GM21381 (cell line): ENCODE data around the gene DNAH7.

Source experiments
- ATAC-seq: cut with Tn5 transposase; IDR thresholded peaks from one replicate; pipeline ENCODE4 v1.9.1; 2021; ENCODE audit warnings: mild to moderate bottlenecking, moderate library complexity; ENCODE audit not compliant: unreplicated experiment

Gene DNAH7

DNA sequence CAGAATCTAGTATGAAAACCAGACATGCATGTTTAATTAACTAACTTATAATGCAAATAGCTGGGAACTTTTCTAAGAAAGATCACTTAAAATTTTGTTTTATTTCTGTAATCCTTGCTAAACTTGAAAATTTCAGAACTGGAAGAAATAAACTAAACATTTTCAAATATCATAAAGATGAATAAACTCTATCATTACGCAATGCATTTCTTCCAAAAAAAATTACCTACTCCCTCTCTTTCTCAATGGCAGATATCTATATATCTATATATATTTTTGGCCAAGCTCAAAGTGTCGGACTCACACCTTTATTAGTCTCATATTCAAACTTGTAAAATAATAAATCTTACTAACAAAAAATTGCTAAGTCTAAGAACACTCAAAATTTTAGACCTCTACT is 253.6 kb downstream of the DNAH7 start:
- ATAC-seq, result no peak

DNA sequence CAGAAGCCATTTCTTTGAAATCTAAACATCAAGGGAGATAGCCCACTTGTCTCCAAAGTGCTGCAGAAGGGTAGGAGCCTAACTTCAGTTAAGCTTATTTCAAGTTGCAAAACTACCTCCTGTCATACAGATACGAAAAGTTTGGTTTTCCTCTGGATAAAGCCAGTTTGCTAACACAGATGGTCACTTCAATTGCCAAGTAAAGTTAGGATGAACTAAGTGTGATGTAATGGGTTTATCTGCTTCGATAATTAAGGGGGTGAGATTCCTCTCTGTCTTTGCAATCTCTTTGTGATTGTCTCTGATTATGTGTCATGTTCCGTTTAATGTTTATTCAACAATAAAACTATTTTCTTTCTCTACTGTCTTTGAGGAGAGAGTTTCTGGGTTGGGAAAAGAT is 255.2 kb downstream of the DNAH7 start:
- no peak for ATAC-seq

DNA sequence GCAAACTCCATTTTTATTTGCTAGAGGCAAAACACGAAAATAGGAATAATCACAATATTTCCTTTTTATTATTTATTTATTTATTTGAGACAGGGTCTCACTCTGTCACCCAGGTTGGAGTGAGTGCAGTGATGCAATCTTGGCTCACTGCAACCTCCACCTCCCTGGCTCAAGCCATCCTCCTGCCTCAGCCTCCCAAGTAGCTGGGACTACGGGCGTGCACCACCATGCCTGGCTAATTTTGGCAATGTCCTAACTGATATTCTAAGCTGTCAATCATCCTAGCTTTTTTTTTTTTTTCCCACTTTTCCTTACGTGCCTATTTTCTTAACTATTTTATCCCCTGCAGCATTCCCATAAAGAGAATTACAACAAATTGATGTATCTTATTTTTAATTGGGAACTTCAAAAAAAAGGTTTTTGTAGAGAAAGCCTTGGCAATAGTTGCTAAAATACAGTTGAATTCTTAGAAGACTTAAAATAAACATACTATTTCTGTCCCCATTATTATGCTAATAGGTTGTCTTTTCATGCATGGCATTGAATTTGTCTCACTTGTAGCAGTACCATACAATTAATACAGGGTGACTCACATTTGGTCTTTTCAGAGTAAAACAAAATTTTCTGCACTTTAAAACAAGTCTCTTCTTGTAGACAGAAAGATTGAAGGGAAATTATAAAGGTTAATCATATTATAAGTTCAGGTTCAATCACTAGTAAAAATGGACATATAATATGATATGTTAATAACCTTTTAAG is 258.1 kb downstream of the DNAH7 start:
- no peak for ATAC-seq

DNA sequence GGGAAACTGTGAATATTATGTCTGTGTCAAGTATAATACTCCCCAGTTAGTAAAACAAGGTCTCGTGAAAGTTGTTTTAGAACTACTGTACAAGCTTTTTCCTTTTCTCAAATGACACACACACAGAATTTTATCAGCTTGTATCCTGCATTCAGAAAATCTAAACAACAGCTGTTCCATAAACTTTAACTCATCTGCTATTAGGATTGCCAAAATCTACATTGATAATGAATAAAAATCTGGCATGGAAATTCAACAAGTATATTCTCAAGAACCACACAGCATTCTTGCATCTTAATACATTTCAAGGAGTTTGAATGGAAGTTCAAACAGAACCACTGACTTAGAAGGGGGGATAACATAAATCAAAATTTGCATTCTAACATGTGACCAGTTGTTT is 260.4 kb downstream of the DNAH7 start:
- ATAC-seq, result no peak

DNA sequence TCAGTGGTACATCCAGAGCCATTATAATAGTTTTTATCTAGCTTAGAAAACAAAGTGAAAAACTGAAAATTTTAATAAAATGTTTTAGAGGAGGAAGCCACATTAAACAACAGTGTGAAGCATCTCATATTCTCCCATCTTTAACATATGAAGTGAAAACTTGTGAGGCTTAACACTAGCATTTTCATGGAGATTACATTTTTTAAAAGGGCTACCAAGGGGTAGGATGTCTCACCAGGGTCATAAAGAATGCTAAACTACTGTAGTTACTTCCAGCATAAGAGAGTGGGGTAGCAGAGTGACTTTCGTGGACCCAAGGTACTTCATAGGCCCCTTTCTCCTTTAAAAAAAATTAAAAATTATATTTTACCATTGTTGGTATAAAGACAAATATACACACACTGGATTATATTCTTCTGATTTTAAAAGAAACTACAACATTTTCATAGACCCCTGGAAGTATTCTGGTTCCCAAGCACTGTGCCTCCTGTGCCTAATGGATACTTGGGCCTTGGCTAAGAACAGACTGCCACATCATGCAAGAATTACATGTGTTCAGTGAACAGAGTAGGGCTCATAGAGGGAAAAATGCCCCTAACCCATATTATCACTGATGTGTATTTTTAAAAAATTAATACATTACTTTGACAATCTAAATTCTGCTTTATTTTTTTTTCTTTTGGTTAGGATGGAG is 263.2 kb downstream of the DNAH7 start:
- no peak for ATAC-seq

DNA sequence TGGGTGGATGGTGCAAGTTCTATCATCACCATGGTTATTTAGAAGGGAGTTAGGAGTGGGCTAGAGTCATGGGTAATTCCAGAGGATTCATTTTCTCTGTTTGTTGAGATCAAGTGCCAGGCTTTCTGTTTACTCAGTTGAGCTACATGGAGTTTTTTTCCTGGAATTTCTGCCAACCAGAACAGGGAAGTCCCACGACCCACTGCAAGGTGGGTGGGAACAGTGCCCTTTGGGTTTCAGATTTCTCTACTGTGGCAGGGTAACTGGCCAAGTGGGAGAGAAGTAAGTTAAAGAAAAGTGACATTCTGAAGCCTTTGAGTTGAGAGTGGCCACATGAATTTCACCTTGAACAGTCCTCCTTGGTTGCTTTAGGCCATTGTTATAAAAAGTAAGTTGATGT is 272.8 kb downstream of the DNAH7 start:
- no peak for ATAC-seq

DNA sequence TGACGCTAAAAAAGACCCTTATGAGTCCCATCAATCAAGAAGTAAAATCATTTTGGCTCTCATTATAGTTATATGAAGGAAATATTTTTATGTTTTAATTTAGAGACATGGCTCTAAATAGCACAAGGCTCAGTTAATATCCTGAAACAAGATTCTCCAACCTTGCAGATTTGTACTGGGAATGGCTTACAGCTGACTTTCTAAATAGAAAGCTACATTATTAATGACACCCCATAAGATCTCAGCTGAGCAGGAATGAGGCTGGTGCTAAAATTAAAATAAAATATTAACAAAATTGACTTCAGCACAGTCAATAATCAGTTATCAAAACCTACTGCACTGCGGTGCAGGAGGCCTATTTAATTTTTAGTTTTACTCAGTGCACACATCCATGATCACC is 274.8 kb downstream of the DNAH7 start:
- ATAC-seq, result no peak

DNA sequence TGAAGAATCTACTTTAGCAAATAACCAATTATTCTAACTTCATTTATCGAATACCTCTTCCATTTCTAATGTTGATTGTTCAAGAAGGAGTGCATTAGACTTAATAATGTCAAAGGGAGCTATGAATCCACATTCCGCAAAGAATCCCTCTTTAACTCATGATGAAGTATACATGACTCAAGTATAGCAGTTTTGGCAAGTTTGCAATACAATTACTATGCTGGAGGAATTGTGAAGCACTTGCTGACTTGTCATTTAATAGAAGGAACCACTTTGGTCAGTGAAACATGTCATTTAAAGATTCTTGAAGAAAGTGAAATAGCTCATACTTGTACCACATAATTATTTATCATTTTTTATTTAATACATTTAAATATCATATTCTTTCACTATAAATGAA is 286.5 kb downstream of the DNAH7 start:
- no peak for ATAC-seq

DNA sequence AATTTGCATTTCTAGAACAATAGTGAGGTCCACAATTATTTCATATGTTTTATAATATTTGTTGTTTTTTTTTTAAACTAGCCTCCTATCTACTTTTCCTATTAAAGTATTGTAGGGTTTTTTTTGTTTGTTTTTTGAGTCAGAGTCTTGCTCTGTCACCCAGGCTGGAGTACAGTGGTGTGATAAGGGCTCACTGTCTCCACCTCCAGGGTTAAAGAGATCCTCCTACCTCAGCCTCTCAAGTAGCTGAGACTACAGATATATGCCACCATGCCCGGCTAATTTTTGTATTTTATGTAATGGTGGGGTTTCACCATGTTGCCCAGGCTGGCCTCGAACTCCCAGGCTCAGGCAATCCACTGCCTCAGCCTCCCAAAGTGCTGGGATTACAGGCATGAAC is 289.1 kb downstream of the DNAH7 start:
- ATAC-seq, result no peak

DNA sequence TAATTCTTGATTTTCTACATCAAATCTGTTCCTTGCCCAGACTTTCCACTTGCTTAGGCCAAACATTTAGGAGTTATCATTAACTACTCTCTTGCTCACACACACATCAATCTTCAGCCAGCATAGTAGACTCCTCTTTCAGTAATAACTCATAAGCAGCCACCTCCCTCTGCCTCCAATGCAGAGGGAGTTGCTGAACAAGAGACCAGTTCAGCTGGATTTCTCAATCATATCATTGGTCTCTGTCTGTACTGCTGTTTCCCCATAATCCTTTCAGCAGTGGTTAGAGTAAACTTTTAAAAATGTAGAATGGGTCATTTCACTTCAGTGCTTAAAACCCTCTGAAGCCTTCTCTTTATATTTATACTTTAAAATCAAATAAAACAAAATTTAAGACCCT is 298.7 kb downstream of the DNAH7 start:
- ATAC-seq, result no peak

DNA sequence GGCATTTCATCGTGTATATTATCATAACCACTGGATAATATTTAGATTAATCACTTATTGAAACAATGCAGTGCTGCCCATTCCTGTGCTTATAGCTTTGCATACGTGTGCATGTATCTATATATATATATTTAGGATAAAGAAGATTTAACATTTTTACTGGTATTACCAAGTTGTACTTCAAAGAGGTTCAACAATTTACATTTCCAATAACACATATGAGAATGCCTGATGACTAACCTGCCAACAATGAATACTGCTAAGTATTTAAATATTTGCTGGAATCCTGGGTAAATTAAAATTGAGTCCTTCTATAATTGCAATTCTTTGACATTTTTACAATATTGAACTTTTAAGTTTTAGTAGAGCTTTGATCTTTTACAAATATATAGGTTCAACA is 300.2 kb downstream of the DNAH7 start:
- ATAC-seq, result no peak

DNA sequence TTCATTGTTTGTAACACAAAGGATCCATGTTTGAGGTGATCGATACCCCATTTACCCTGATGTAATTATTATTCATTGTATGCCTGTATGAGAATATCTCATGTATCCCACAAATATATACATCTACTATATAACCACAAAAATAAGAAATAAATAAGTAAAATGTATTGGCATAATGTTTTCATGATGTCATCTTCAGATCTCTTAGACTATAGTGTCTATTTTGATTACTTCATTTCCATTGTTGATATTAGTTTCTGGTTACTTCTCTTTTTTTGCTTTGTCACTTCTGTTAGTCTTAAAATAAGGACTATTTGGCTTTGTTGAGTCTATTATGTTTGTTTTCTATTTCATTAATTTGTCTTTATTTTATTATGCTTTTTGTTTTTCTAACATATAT is 301.9 kb downstream of the DNAH7 start:
- ATAC-seq, result no peak

DNA sequence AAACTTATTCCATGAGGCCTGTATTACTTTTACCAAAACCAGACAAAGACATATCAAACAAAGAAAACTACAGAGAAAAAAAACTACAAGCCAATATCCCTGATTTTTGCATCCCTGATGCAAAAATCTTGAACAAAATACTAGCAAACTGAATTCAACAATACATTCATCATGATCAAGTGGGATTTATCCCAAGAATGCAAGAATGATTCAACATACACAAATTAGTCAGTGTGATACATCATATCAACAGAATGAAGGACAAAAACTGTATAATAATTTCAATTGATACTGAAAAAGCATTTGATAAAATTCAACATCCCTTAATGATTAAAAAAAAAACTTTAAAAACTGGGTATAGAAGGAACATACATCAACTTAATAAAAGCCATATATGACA is 304.8 kb downstream of the DNAH7 start:
- ATAC-seq, result no peak

DNA sequence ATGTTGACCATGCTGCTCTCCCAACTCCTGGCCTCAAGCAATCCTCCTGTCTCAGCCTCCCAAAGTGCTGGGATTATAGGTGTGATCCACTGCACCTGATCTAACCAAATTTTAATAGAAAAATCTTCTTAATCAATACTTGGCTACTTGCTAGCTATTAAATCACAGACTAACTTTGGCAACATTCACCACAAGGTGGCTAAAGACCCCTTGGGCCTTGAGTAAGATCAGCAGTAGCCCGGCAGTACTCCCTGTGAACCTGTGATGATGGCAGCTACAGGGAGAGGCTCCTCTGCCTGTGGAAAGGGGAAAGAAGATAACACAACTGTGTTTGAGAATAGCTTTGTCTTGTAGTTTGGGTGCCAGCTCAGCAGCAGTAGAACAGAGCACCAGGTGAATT is 308.8 kb downstream of the DNAH7 start:
- no peak for ATAC-seq

DNA sequence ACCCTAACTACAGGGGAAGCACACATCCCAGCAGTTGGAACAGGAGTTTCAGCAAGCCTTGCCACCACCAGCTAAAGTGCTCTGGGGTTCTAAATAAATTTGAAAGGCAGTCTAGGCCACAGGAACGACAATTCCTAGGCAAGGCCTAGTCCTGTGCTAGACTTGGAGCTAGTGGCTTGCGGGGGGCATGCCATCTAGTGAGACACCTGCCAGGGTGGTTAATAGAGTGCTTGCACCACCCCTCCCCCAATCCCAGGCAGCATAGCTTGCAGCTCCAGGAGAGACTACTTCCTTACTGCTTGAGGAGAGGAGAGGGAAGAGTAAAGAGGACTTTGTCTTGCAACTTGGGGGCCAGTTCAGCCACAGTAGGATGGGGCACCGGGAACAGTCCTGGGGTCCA is 309.8 kb downstream of the DNAH7 start:
- no peak for ATAC-seq

DNA sequence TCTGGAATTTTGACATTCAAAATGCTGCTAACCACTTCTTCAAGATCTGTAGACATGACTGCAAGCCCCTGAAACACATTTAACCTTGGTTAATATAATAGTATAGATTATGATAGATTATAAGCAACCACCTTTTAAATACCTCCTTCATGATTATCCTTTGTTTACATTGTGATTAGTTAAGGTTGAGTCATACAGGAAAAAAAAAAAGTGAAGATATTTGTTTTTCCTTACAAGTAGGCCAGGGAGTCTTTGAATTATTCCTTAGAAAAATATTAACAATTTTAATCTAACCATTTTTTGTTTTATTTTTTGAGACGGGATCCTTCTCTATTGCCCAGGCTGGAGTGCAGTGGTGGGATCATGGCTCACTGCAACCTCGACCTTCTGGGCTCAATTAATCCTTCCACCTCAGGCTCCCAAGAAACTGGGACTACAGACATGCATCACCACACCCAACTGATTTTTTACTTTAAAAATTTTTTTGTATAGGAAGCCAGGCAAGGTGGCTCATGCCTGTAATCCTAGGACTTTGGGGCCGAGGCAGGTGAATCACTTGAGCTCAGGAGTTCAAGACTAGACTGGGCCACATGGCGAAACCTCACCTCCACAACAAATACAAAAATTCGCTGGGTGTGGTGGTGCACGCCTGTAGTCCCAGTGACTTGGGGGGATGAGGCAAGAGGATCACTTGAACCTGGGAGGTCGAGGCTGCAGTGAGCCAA is 312.3 kb downstream of the DNAH7 start:
- no peak for ATAC-seq

DNA sequence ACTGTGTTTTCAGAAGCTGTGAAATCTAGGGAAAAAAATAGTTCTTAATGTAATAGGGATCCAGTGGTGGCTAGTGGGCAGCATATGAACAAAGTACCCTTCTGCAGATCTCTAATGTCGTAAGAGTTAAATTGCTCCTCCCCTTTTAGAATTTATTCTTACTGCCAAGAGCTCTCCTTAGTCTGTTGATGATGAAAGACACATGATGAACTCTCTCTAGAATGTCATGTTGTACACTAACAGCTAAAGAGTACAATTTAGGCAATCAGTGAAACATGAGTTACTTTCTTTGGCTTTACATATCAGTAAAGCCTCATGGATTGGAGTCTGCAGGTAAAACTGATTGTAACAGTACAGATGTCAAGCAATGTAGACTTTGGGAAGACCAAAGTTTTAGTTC is 327.4 kb downstream of the DNAH7 start:
- no peak for ATAC-seq

DNA sequence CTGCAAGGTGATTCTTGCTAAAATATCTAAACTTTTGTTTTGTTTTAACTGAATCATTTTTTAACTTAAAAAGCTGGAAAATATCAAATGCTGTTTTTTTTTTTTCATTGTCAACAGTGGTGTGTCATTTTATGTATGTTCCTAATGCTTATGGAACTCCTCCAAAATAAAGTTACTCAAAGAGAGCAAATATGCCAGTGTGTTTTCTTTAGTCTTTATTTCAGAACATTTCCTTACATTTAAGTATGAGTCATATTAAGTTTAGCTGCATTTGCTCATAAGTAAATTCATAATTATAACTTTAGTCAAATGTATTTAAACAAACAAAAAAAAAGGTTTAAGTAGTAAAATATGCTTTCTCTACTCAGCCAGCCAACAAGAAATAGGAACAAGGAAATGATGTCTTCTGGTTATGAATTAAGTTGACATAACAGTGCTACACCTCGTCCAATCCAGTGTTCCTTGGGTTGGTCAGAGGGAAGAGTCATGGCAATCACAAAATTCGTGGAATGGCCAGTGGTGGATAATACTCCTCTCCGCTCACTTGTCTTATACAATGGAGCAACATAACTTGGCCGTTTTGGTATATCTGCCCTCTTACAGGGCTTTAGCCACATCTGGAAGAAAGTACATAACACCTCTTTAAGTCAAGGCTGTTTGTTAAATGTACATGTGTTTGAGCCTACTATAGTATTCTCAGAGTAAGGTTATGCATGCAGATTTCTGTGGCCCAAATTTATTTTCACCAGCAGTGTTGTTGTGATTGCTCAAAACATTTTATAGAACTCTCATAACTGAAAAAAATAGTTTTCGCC is 330.9 kb downstream of the DNAH7 start:
- no peak for ATAC-seq

DNA sequence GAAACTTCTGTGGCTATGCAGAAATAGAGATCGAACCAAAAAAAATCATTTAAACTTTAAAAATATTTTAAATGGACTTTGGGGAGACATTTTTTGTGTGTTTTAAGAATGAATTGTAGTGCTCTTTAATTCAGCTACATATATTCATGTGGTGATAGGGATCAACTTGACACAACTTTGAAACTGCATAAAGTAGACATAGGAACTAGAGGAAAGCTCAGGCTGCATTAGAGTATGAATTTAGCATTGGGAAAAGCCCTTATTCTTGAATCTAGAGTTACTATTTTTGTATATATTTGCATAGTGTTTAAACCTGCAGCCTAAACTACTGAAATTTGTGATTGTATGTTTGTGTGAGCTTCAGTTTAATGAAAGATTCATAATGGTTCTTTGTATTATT is 333.3 kb downstream of the DNAH7 start:
- ATAC-seq, result no peak

DNA sequence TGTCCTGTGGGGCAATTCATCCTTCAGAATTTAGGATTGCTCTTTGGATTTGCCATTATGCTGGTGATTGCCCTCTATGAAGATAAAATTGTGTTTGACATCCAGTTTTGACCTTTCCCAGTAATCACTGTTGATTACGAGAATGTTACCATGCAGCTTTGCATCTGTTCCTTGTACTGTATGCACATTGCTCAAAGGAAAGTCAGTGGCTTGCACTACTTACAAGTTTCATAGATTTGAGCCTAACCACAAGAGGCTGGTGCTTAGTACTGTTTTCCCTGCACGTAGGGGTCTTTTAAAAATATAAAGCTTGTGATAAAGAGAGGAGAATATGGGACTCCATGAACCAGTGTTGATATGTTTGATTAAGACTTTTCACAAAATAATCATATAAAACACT is 333.7 kb downstream of the DNAH7 start:
- no peak for ATAC-seq

DNA sequence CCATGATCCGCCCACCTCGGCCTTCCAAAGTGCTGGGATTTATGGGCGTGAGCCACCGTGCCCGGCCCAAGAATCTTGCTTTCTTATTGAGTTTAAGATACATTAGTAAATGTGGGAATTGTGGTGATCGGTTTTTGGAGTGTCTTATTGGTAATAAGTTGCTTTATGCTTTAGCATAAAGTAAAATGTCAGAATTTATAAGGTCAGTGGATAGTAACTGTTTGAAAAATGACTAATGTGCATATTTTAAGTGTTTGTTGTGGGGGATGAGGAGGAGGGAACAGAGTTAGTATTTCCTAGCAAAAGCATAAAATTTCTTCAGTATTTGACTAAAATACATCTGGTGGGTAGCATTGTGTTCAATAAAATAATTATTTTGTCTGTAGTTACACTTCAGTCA is 334.2 kb downstream of the DNAH7 start:
- no peak for ATAC-seq
